ENCODE results near the gene EVPLL. TPM values are rescaled to one million over a fixed set of nuclear protein-coding genes. Genes with fewer than 3 reads are reported as not detected.
"Not testable (repeated sequence)": the region's sequence is repeated elsewhere in the genome, so short reads cannot be mapped to it uniquely, and the experiment has no call there.

Gene EVPLL
- total RNA-seq, 1 experiment from 2014 or later, result 0.61 TPM

DNA sequence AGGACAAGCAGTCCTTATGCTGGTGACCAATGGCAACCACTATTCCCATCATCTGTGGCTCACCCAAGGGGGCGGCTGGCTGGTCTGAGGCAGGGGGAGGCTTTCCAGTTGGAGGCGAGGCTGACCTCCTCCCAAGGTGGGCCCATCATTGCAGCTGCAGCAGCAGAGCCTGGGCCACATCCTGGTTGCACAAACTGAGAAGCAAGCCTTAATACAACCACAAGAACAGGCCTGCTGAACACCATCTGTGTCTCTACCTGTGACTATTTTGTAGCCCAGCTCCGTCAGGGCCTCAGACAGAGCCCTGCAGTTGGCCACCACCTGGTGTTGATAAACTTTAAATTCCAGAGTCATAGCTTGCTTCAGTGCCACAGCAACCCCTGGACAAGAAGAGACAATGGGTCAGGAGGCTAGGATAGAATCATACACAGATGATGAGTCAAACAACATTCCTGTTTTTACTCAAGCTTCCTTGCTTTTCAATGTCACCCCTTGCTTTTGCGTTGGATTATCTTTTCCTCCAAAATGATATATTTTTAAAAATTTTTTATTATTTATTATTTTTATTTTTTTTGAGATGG lies 44.6 kb upstream of the EVPLL start:
- Histone ChIP-seq H3K27me3 (ENCODE audit: insufficient read depth, low read length) (no peaks in the 10 kb centered on the region), H3K9ac (ENCODE audit: extremely low read depth, insufficient read length, low read length) (no peak overlapping the region), H2BK12ac (ENCODE audit: insufficient read length, low read depth, low read length) (no peak overlapping the region), H4K8ac (replicated peaks; ENCODE audit: insufficient read length, low read depth, low read length) (no peak overlapping the region), H2AFZ (ENCODE audit: low read length) (no peak overlapping the region), H3K4me2 (ENCODE audit: insufficient read depth, insufficient read length, low read length) (no peak overlapping the region), H3K18ac (ENCODE audit: insufficient read length, low read depth, low read length) (no peak overlapping the region), H3K14ac (ENCODE audit: insufficient read depth, low read length) (no peak overlapping the region), H3K23me2 (ENCODE audit: insufficient read length, low read depth, low read length, poor library complexity, severe bottlenecking) (no peaks in the 10 kb centered on the region), H4K20me1 (ENCODE audit: control insufficient read depth, insufficient read depth, insufficient read length) (no peaks in the 10 kb centered on the region), H3K27ac (ENCODE audit: insufficient read length, low read depth, low read length) (no peak overlapping the region), H2BK20ac (ENCODE audit: low read depth, low read length, poor library complexity, severe bottlenecking) (no peak overlapping the region), H2AK5ac (ENCODE audit: insufficient read length, low read length) (no peak overlapping the region), H2BK120ac (ENCODE audit: low read depth, low read length, poor library complexity, severe bottlenecking) (no peak overlapping the region), H2BK15ac (ENCODE audit: low read depth, low read length) (no peak overlapping the region), H3K79me1 (ENCODE audit: insufficient read depth, low read depth, low read length, poor library complexity, severe bottlenecking) (no peaks in the 10 kb centered on the region), H3K4me1 (ENCODE audit: insufficient read depth, low read length) (no peaks in the 10 kb centered on the region), H3K56ac (ENCODE audit: insufficient read length, low read depth, low read length) (no peak overlapping the region), H3K9me3 (ENCODE audit: control insufficient read depth, low read depth, low read length) (no peaks in the 10 kb centered on the region), H3K4ac (ENCODE audit: low read depth, low read length) (no peak overlapping the region), H3K79me2 (ENCODE audit: insufficient read depth, low read length) (no peaks in the 10 kb centered on the region), H3K23ac (ENCODE audit: insufficient read length, low read depth, low read length) (no peak overlapping the region), H4K5ac (ENCODE audit: insufficient read length, low read depth, low read length) (no peak overlapping the region), H2BK5ac (ENCODE audit: insufficient read length, low read length) (no peak overlapping the region), H3T11ph (ENCODE audit: low read length) (no peak overlapping the region), H4K91ac (ENCODE audit: insufficient read length, low read depth, low read length) (no peak overlapping the region)
- no CpG with 5 or more reads among the region's 4 CpGs for WGBS (ENCODE audit: extremely low coverage, insufficient read length, low lambda C conversion rate)
- no peak for DNase-seq
- H3K4me3 Mint-ChIP-seq, result no peak overlapping the region
- TF ChIP-seq, protein P1, sequence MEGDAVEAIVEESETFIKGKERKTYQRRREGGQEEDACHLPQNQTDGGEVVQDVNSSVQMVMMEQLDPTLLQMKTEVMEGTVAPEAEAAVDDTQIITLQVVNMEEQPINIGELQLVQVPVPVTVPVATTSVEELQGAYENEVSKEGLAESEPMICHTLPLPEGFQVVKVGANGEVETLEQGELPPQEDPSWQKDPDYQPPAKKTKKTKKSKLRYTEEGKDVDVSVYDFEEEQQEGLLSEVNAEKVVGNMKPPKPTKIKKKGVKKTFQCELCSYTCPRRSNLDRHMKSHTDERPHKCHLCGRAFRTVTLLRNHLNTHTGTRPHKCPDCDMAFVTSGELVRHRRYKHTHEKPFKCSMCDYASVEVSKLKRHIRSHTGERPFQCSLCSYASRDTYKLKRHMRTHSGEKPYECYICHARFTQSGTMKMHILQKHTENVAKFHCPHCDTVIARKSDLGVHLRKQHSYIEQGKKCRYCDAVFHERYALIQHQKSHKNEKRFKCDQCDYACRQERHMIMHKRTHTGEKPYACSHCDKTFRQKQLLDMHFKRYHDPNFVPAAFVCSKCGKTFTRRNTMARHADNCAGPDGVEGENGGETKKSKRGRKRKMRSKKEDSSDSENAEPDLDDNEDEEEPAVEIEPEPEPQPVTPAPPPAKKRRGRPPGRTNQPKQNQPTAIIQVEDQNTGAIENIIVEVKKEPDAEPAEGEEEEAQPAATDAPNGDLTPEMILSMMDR (conservative IDR thresholded peaks at IDR 0.05), result no peak
- H3K27ac Mint-ChIP-seq, result no peak overlapping the region
- H3K36me3 Mint-ChIP-seq (ENCODE audit: insufficient read depth in 1 of 3, low read depth in 3 of 3), result peaks cover 53 to 92% (median 70%) of the 10 kb centered on the region in 3 experiments
- peaks cover 1% of the 10 kb centered on the region; the same call in 1 of the 2 replicates for H3K27me3 Mint-ChIP-seq (ENCODE audit: low read depth)
- H3K9me3 Mint-ChIP-seq, result peaks cover 0 to 2% of the 10 kb centered on the region in 2 experiments; a peak in 3 of 5 replicates
- no peaks in the 10 kb centered on the region for H3K4me1 Mint-ChIP-seq

DNA sequence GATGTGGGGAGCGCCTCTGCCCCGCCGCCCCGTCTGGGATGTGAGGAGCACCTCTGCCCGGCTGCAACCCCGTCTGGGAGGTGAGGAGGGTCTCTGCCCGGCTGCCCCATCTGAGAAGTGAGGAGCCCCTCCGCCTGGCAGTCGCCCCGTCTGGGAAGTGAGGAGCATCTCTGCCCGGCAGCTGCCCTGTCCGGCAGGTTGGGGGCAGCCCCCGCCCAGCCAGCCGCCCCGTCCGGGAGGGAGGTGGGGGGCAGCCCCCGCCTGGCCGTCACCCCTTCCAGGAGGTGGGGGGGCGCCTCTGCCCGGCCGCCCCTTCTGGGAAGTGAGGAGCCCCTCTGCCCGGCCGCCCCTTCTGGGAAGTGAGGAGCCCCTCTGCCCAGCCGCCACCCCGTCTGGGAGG lies 39.4 kb upstream of the EVPLL start:
- H3K9me3 Mint-ChIP-seq, result peaks cover 8 to 12% of the 10 kb centered on the region in 2 experiments; a peak in 4 of 5 replicates
- not testable (repeated sequence) for H3K14ac ChIP-seq (ENCODE audit: insufficient read depth, low read length); H3K23ac ChIP-seq (ENCODE audit: insufficient read length, low read depth, low read length); H2BK20ac ChIP-seq (ENCODE audit: low read depth, low read length, poor library complexity, severe bottlenecking); H2BK5ac ChIP-seq (ENCODE audit: insufficient read length, low read length); H4K5ac ChIP-seq (ENCODE audit: insufficient read length, low read depth, low read length); H3K56ac ChIP-seq (ENCODE audit: insufficient read length, low read depth, low read length); H3K4me2 ChIP-seq (ENCODE audit: insufficient read depth, insufficient read length, low read length); H3K27me3 Mint-ChIP-seq (ENCODE audit: low read depth); H4K8ac ChIP-seq (replicated peaks; ENCODE audit: insufficient read length, low read depth, low read length); H2AFZ ChIP-seq (ENCODE audit: low read length); H3K4ac ChIP-seq (ENCODE audit: low read depth, low read length); H3K4me1 ChIP-seq (ENCODE audit: insufficient read depth, low read length); H3K27ac Mint-ChIP-seq; H2BK15ac ChIP-seq (ENCODE audit: low read depth, low read length); H3K27ac ChIP-seq (ENCODE audit: insufficient read length, low read depth, low read length); H3K79me2 ChIP-seq (ENCODE audit: insufficient read depth, low read length); H3K9ac ChIP-seq (ENCODE audit: extremely low read depth, insufficient read length, low read length); H4K91ac ChIP-seq (ENCODE audit: insufficient read length, low read depth, low read length); H2BK12ac ChIP-seq (ENCODE audit: insufficient read length, low read depth, low read length); H3T11ph ChIP-seq (ENCODE audit: low read length); H3K4me1 Mint-ChIP-seq; H3K18ac ChIP-seq (ENCODE audit: insufficient read length, low read depth, low read length); H3K4me3 Mint-ChIP-seq; H3K23me2 ChIP-seq (ENCODE audit: insufficient read length, low read depth, low read length, poor library complexity, severe bottlenecking); H2BK120ac ChIP-seq (ENCODE audit: low read depth, low read length, poor library complexity, severe bottlenecking); H3K27me3 ChIP-seq (ENCODE audit: insufficient read depth, low read length); DNase-seq; H4K20me1 ChIP-seq (ENCODE audit: control insufficient read depth, insufficient read depth, insufficient read length); H3K79me1 ChIP-seq (ENCODE audit: insufficient read depth, low read depth, low read length, poor library complexity, severe bottlenecking); H2AK5ac ChIP-seq (ENCODE audit: insufficient read length, low read length); H3K9me3 ChIP-seq (ENCODE audit: control insufficient read depth, low read depth, low read length)
- WGBS (ENCODE audit: extremely low coverage, insufficient read length, low lambda C conversion rate), result no CpG with 5 or more reads among the region's 25 CpGs
- H3K36me3 Mint-ChIP-seq (ENCODE audit: insufficient read depth in 1 of 3, low read depth in 3 of 3), result peaks cover 76 to 85% (median 85%) of the 10 kb centered on the region in 3 experiments

All from H9 (cell line).